Fibroblast of lung (primary cell): ENCODE results near the gene TTLL7. TPM values are rescaled to one million over a fixed set of nuclear protein-coding genes. Genes with fewer than 3 reads are reported as not detected.

Experiments used
- DNase-seq, 2 donors: peaks; one replicate each; pipeline versions ENCODE4 v3.0.0 to v3.0.0-alpha.2; 2010; ENCODE audit warnings: low read depth in 2 of 2
- H2AFZ ChIP-seq: 2 replicates; pipeline ENCODE4 v1.5.1; 2012; ENCODE audit warnings: low read length, control low read depth, inconsistent platforms
- H3K27ac ChIP-seq: 2 replicates; pipeline ENCODE4 v1.5.1; 2011; ENCODE audit warnings: low read length, control low read depth; ENCODE audit not compliant: insufficient read depth
- H3K27me3 ChIP-seq: 2 replicates; pipeline ENCODE4 v1.5.1; 2011; ENCODE audit warnings: mild to moderate bottlenecking, low read length; ENCODE audit not compliant: control insufficient read depth, insufficient read depth
- H3K36me3 ChIP-seq: 2 replicates; pipeline ENCODE4 v1.5.1; 2011; ENCODE audit warnings: low read length; ENCODE audit not compliant: control insufficient read depth, insufficient read depth
- H3K4me1 ChIP-seq: 2 replicates; pipeline ENCODE4 v1.5.1; 2011; ENCODE audit warnings: low read length; ENCODE audit not compliant: control insufficient read depth, insufficient read depth; ENCODE audit errors: extremely low read depth
- H3K4me2 ChIP-seq: 2 replicates; pipeline ENCODE4 v1.5.1; 2011; ENCODE audit warnings: low read length, control low read depth; ENCODE audit not compliant: insufficient read depth; ENCODE audit errors: extremely low read depth
- H3K4me3 ChIP-seq, 4 experiments: fragments of 200-600 bp in 1 of 4; sonication (generic) in 1 of 4; replicated peaks in 1 of 4; 2 replicates each; pipeline ENCODE4 v1.5.1; 2011 to 2016; ENCODE audit warnings: low read length in 4 of 4, low read depth in 3 of 4, mild to moderate bottlenecking in 3 of 4, control low read depth in 2 of 4, inconsistent platforms in 1 of 4, mixed read lengths in 1 of 4; ENCODE audit not compliant: insufficient read depth in 1 of 4; ENCODE audit errors: control extremely low read depth in 1 of 4
- H3K79me2 ChIP-seq: 2 replicates; pipeline ENCODE4 v1.5.1; 2012; ENCODE audit warnings: mild to moderate bottlenecking, low read length, inconsistent platforms; ENCODE audit not compliant: control insufficient read depth, insufficient read depth
- H3K9ac ChIP-seq: 2 replicates; pipeline ENCODE4 v1.5.1; 2011; ENCODE audit warnings: mild to moderate bottlenecking, low read length, control low read depth; ENCODE audit not compliant: insufficient read depth
- H3K9me3 ChIP-seq: 2 replicates; pipeline ENCODE4 v1.5.1; 2012; ENCODE audit warnings: low read depth, low read length; ENCODE audit not compliant: control insufficient read depth, insufficient read depth
- H4K20me1 ChIP-seq: 2 replicates; pipeline ENCODE4 v1.5.1; 2011; ENCODE audit warnings: low read length; ENCODE audit not compliant: control insufficient read depth, insufficient read depth; ENCODE audit errors: extremely low read depth
- CTCF ChIP-seq, 2 donors: IDR thresholded peaks in 1 of 2; conservative IDR thresholded peaks in 1 of 2; 1 replicate in 1 of 2; 2 replicates in 1 of 2; pipeline ENCODE4 v1.5.1; 2011 to 2012; ENCODE audit warnings: low read length in 2 of 2, control low read depth in 1 of 2, inconsistent platforms in 1 of 2, low read depth in 1 of 2, mild to moderate bottlenecking in 1 of 2
- EZH2 ChIP-seq: IDR thresholded peaks from 2 replicates; pipeline ENCODE4 v1.5.1; 2012; ENCODE audit warnings: low read length, control low read depth, mild to moderate bottlenecking; ENCODE audit errors: missing control alignments
- polyA plus RNA-seq, 2 donors: library from polyadenylated mRNA; depleted of rRNA in 1 of 2; stranded (reverse) in 1 of 2; unstranded in 1 of 2; fragments of >200 nt; gene quantifications; 2 replicates each; pipeline ENCODE4 v1.2.1, GENCODE V29; 2011 to 2012; ENCODE audit warnings: missing spikeins in 1 of 2
- total RNA-seq: library from RNA; depleted of rRNA; stranded (reverse); fragments of >200 nt; gene quantifications from 2 replicates; pipeline ENCODE4 v1.2.1, GENCODE V29; 2014

TTLL7 gene
- total and polyA plus RNA-seq, 2 donors (not counting 1 experiment from before 2014, with no cell fraction given): 14.4 to 19.8 TPM

DNA sequence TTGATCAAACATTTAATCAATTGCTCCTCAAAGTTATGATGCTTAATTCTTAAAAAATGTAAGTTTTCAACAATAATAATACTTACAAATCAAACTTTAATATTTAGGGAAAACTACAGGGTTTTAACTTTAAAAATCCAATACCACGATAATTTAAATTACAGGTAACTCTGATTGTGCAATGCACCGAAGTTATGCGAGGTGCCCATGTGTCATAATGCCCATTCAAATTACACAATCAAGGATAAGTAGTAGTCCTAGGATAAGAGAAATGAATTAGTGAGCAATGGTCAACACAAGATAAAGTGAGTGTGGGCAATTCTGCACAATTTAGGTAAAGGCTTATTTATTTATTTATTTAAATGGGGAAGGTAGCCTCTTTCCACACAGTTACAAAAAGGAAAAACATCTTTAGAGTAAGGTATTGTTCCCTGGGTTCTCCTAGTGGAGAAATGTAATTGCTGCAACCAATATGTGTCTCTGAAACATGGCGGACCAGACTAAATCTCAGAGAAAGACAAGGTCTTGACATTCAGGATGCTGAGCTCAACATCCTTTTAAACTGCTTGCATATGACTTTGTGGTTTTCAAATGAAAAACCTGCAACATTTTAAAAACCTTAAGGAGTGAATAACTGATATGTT is 164.2 kb downstream of the TTLL7 start:
- no peak overlapping the region for H3K4me2 ChIP-seq
- H3K36me3 ChIP-seq: no peaks in the 10 kb centered on the region
- H3K9me3 ChIP-seq: no peaks in the 10 kb centered on the region
- H3K79me2 ChIP-seq: no peaks in the 10 kb centered on the region
- no peaks in the 10 kb centered on the region for H3K27me3 ChIP-seq
- no peak overlapping the region for H3K4me3 ChIP-seq
- no peak for DNase-seq
- H3K4me1 ChIP-seq: no peaks in the 10 kb centered on the region
- no peak overlapping the region for H3K27ac ChIP-seq
- no peak for TF ChIP-seq EZH2
- no peak for TF ChIP-seq CTCF (conservative IDR thresholded peaks at IDR 0.05 in 1 of 2, IDR thresholded peaks at IDR 0.05 in 1 of 2; ENCODE audit: low read depth in 1 of 2, low read length in 2 of 2)
- H2AFZ ChIP-seq: no peak overlapping the region
- no peaks in the 10 kb centered on the region for H4K20me1 ChIP-seq
- H3K9ac ChIP-seq: no peak overlapping the region

DNA sequence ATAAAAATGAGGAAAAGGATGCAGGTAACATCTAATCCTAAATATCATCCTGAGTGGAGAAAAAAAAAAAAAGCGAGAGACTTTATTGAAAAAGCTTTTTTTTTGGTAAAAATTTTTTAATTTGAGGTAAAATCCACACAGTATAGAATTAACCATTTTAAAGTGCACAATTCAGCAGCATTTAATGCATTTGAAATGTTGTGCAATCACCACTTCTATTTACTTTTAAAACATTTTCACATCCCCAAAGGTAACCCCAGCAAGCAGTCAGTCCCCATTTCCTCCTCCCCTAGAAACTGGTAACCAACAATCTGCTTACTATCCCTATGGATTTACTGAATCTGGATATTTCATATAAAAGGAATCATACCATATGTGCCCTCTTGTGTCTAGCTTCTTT is 166.7 kb downstream of the TTLL7 start:
- no peak overlapping the region for H3K27ac ChIP-seq

DNA sequence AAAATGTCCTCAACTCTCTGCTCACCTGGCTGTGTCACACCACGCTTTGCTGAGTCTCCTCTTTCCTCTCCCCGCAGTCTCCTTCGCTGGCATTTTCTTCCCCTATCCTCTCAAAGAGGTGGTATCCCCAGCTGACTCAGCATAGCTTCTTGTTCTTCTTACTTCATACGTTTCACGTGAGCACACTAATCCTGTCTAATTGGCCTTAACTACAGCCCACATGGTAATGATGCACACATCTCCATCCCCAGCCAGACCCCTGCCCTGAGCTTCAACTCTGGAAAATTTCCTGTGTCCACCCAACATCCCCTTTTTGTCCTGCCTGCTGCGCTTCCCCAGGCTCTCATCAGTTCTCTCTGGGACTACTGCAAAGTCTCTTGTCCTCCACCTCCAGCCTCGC is 169.8 kb downstream of the TTLL7 start:
- H3K4me3 ChIP-seq: no peak overlapping the region
- H3K9ac ChIP-seq: no peak overlapping the region
- no peak overlapping the region for H2AFZ ChIP-seq
- H3K36me3 ChIP-seq: no peaks in the 10 kb centered on the region
- no peaks in the 10 kb centered on the region for H3K9me3 ChIP-seq
- no peaks in the 10 kb centered on the region for H3K27me3 ChIP-seq
- H3K4me1 ChIP-seq: no peaks in the 10 kb centered on the region
- no peak overlapping the region for H3K4me2 ChIP-seq
- no peaks in the 10 kb centered on the region for H4K20me1 ChIP-seq
- H3K79me2 ChIP-seq: no peaks in the 10 kb centered on the region
- TF ChIP-seq CTCF (conservative IDR thresholded peaks at IDR 0.05 in 1 of 2, IDR thresholded peaks at IDR 0.05 in 1 of 2; ENCODE audit: low read depth in 1 of 2, low read length in 2 of 2) (no peak), EZH2 (no peak)
- no peak for DNase-seq
- no peak overlapping the region for H3K27ac ChIP-seq

More for the DNA sequence above, 166.7 kb downstream of the TTLL7 start:
- no peak overlapping the region for H2AFZ ChIP-seq
- H3K27me3 ChIP-seq: no peaks in the 10 kb centered on the region
- H3K79me2 ChIP-seq: no peaks in the 10 kb centered on the region
- TF ChIP-seq CTCF (conservative IDR thresholded peaks at IDR 0.05 in 1 of 2, IDR thresholded peaks at IDR 0.05 in 1 of 2; ENCODE audit: low read depth in 1 of 2, low read length in 2 of 2) (no peak), EZH2 (no peak)
- no peak for DNase-seq
- no peaks in the 10 kb centered on the region for H3K4me1 ChIP-seq
- H3K4me3 ChIP-seq: no peak overlapping the region
- H3K9ac ChIP-seq: no peak overlapping the region
- no peak overlapping the region for H3K4me2 ChIP-seq
- no peaks in the 10 kb centered on the region for H3K9me3 ChIP-seq
- H3K36me3 ChIP-seq: no peaks in the 10 kb centered on the region
- no peaks in the 10 kb centered on the region for H4K20me1 ChIP-seq
